ENCODE measurements around the gene MYOF.
"Not testable (repeated sequence)": the region's sequence is repeated elsewhere in the genome, so short reads cannot be mapped to it uniquely, and the experiment has no call there.

MYOF gene

DNA sequence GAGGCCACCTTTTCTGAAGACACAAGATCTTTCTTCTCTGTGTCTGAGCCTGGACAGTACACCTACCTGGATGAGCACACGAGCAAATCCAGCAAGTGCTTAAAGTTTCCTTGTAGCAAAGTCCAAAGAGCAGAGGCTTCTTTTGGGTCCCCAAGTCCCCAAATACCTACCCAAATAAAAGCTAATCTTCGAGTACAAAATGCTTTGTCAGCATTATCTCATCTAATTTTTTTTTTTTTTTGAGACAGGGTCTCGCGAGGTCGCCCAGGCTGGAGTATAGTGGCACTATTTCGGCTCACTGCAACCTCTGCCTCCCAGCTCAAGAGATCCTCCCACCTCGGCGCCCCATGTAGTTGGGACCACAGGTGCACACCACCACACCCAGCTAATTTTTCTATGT is 24.6 kb downstream of the MYOF start:
- DNase-seq (ENCODE audit: low spot score), result no peak

DNA sequence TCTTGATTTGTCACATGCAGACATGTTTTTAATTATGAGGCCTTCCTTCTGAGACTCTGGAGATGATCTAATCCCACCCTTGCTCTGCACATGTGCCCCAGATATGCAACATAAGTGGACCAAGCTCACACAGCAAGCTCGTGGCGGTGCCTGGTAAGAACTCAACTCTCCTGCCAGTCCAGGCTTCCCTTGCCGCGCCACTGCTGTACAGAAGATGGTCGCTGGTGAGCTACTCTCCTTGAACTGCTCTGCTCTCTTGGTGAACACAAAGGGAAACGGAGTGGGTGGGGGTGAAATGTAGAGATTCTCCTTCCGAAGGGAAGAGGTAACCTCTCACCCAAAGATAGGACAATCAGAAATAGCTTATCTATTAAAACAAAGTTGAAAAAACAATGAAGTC is 25.7 kb downstream of the MYOF start:
- no peak for DNase-seq (ENCODE audit: low spot score)

DNA sequence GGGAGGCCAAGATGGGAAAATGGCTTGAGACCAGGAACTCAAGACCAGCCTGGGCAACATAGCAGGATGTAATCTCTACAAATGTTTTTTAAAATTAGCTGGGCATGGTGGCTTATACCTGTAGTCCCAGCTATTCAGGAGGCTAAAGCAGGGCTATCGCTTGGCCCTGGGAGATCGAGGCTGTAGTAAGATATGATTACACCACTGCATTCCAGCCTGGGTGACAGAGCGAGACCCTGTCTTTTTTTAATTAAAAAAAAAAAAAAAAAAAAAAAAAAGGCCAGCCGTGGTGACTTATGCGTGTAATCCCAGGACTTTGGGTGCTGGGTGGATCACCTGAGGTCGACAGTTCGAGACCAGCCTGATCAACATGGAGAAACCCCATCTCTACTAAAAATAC is 27.4 kb downstream of the MYOF start:
- DNase-seq (ENCODE audit: low spot score), result no peak

DNA sequence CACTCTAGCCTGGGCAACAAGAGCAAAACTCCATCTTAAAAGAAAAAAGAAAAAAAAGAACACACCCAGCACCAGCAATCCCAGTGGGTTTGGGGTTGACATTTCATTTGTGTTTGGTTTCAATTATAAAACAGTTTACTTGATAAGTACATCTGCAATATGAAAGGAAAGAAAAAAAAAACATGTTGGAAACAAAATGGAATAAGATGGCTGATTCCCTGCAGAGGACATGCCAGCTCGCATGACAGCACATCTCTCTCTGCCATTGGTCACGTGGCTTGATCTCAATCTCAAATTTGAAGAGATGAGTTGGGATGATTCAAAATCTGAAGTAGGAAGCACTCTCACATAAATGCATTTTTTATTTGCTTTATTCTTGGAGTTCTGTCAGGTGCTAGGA is 28.0 kb downstream of the MYOF start:
- no peak for DNase-seq (ENCODE audit: low spot score)

DNA sequence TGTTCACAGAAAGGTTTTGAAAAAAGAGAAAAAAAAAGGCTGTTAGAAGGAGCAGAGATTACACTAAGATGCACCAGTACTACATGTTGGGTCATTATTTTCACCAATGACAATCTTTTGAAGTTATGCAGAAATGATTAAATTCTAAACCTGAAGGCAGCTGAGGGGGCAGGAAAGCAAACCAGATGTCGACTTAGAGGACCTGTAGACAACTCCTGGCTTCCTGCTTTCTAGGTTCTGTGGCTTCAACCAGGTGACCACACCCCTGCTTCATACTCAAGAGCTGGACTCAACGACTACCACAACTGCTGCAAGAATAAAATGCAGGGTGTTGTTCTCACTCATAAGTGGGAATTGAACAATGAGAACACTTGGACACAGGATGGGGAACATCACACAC is 30.0 kb downstream of the MYOF start:
- DNase-seq (ENCODE audit: low spot score), result no peak

DNA sequence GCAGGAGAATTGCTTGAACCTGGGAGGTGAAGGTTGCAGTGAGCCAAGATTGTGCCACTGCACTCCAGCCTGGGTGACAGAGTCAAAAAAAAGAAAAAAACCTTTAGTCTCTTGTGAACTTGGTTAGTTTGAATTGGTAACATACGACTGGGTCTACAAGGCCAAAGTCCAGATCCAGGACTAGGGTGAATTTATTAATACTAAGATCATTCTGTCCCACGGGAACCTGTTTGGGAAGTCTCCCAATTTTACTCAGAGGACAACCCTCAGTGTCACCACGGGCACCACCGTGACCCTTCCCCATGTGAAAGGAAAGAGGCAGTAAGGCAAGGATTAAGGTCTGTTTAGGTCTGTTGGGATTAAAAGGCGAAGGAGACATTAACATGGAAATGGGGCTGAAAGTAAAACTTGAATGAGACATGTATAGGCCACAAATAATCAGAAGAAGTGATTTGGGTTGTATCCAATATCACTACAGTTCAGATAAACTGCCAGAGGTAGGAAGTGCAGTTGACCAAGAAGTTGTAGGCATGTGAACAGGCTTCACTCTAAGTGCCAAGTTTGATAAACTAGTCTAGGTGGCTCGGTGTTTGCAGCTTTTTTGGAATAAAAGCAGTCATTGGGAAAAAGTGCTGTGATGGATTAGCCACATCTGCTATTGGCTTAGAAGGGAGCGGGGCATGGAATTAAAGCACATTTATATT is 30.7 kb downstream of the MYOF start:
- DNase-seq (ENCODE audit: low spot score), result no peak

DNA sequence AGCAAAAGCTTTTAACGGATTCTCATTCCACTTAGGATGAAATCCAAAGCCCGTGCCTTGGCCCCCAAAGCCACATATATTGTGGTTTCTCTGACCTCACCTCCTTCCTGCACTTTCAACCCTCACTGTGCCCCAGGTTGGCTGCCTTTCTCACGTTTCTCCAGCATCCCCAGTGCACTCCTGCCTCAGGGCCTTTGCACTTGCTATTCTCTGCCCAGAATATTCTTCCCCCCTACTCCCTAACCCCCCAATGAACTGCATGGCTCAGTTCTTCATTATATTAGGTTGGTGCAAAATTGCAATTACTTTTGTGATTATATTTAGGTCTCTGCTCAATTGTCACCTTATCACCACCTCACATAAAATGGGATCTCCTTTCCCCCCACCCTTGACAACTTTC is 34.2 kb downstream of the MYOF start:
- no peak for DNase-seq (ENCODE audit: low spot score)

DNA sequence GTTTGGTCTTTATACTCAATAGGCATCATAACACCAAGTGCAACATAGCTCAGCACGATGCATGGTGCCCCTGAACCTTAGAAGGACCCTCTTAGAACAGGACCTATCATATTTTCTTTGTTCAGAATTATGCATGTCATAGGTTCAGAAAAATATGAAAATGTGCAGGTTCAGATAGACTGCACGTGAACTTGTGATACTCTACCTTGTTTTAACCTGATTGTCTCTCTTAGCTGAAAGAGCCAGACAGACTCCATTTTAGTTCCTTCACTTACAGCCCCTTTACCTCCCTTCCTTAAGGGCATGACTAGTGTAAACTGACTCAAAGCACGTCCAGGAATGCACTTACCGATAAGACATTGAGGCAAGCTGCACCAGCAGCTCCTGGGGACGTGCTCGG is 35.1 kb downstream of the MYOF start:
- no peak for DNase-seq (ENCODE audit: low spot score)

DNA sequence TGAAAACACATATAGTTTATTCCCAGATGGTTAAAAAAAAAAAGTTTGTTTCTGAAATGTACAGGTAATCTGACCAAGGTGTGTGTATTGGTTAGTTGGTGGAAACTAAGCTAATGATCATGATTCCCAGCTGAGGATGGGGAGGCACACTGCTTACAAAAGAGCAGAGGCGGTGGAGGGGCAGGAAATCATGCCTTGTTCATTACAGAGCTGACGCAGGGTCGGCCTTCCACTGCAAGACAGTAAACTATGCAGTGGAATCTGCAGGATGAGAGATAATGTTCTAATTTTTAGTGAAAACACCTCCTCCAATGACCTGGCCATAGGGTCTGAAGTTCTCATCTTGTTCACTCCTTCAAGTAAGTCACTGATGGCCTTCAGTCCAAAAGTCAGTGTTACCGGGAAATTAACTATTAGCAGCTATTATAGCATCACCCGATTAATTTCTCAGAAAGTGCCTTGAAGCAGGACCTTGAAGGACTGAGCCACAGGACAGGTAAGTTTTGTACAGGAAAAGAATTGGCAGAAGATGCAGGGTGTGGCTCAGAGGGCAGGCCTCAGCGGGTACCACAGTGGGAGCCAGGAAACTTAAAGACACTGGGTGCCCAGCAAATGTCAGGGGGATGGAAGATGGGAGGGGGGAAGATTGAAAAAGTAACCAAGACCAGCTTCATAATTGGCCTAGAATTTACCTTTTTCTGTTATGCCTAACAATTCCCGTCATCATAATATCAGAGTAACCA is 36.0 kb downstream of the MYOF start:
- no peak for DNase-seq (ENCODE audit: low spot score)

DNA sequence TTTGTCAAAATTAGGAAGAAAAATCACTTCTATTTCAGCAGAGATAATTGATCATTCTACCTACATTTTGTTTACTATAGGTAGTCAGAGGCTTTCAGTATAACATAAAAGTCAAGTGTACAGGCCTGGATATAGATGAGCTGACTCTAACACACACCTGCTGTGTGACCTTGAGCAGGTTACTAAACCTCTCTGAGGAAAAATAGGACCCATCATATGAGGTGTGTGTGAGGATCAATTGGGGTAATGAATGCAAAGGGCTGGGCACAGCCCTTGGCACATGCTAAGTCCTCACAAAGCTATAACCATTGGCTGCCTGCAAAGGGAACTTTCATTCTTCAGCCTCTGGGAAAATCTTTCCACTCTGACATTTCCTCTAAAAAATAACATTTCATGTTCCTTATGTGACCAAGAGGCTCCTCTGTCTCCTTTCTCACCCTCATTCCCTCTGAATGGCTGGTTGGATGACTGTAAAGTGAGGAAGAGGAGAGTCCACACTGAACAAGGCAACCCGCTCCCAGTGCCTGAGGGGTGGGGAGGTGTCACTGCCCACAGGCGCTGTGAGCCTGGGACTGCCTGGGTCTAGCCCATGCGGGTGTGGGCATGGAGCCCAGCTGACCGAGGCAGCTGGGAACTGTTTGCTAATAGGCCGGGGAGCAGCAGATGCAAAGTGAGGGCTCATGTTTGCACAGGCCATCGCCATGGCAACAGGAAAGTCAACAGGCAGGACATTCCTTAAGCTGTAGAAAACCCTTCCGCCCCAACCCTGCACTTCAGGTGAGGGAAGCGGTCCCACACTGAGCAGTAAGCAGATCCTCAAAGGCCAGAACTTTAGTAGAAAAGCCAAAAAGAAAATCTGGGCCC is 36.8 kb downstream of the MYOF start:
- peak; percentile 88 for DNase-seq (ENCODE audit: low spot score)

DNA sequence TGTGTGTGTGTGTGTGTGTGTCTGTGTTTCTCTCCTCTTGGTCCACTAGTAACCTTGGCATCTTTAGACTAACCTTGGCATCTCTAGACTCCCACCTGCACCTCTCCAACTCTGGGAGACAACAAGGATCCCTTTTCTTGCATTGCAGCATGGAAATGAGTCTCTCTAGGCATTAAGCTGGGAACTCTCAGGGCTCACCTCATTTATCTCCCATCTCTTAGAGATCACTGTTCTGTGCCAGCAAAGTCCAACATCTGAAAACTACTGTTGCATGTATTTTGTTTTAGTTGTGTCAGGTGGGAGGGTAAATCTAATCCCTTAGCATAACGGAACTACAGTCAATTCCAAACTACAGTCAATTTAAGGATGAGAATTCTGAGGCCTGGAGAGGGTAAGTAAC is 38.7 kb downstream of the MYOF start:
- DNase-seq (ENCODE audit: low spot score), result no peak

DNA sequence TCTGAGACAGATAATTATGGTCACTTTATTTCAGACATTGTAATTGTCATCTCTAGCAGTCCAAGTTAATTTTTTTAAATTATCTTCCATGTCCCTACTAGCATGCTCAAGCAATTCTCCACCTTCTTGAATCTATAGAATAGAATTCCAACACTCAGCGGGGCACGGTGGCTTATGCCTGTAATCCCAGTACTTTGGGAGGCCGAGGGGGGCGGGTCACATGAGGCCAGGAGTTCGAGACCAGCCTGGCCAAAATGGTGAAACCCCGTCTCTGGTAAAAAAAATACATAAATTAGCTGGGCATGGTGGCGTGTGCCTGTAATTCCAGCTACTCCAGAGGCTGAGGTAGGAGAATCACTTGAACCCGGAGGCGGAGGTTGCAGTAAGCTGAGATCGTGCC is 39.4 kb downstream of the MYOF start:
- not testable (repeated sequence) for DNase-seq (ENCODE audit: low spot score)

DNA sequence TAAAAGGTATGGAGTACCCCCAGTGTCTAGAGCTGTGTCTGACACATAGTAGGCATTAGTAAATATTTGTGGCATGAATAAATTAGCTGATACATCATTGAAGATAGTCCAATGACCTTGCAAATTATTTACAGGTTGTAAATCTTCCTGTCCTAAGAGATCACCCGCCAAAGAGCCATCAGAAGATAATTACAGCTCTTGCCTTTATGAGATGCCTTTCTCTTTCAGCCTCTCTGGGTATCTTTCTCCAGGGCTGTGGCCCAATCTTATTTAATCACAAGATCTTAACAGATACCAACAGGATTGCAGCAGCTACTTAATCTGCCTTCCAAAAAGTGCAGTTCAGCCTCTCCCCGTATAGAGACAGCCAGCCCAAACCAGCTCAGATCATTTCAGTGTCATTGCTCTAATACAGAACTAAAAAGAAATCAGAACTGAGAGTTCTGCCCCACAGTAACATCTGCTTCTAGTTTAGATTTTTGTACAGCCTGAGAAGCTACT is 41.5 kb downstream of the MYOF start:
- no peak for DNase-seq (ENCODE audit: low spot score)

DNA sequence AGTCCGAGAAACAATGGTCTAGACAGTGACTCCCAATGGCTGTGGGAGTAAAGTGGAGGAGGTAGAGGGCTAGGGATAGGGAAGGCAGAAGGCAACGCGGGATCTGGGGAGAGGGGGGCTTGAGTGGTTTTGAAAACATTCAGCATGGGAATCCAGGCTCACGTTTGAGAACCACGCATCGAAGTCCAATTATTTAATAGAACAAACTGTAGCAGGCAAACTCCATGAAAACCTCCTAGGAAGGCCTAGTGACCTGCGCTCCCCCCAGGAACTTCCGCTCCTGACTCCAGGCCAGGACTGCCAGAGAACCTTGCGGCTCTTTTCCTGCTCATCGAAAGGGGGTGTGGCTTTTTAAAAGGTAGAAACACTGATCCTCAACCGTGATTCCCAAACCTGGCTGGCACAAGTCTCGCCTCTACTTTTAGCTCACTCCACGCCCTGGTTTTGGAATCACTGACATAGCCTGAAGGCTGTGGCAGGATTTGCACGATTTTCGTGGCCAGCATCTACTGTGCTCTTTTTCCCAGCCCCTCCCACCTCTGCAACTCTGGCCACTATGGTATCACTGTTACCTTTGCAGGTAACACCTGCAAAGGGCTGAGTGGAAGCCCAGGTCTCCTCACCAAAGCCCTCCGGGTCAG is 43.4 kb downstream of the MYOF start:
- no peak for DNase-seq (ENCODE audit: low spot score)

DNA sequence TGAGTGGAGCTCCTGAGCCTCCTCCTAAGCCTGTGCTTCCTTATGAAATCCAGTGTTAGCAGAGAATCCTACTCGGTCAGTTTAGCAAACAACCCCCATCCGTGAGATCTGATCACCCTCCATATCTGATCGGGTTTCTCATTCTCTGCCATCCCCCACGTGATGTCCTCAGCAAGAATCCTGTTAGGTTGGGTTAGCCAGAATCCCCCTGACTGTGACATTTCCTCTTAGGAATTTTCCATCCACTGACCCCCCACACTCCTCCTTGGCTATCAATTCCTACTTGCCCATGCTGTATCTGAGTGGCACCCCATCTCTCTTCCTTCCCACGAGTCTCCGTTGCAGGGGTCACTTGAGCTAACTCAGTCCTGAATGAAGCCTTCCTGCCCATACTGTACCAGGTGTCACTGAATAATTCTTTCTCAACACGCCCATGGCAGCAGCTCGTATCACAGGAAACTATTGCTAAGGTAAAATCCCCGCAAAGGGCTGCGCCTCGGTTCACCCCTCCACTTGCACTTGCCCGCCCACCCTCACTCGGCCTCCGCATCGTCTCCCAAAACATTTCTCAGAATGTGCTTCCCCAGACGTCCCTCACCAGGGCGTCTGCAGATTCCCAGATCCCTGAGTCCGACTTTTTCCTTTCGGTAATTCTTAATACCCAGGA is 44.1 kb downstream of the MYOF start:
- DNase-seq (ENCODE audit: low spot score), result no peak

DNA sequence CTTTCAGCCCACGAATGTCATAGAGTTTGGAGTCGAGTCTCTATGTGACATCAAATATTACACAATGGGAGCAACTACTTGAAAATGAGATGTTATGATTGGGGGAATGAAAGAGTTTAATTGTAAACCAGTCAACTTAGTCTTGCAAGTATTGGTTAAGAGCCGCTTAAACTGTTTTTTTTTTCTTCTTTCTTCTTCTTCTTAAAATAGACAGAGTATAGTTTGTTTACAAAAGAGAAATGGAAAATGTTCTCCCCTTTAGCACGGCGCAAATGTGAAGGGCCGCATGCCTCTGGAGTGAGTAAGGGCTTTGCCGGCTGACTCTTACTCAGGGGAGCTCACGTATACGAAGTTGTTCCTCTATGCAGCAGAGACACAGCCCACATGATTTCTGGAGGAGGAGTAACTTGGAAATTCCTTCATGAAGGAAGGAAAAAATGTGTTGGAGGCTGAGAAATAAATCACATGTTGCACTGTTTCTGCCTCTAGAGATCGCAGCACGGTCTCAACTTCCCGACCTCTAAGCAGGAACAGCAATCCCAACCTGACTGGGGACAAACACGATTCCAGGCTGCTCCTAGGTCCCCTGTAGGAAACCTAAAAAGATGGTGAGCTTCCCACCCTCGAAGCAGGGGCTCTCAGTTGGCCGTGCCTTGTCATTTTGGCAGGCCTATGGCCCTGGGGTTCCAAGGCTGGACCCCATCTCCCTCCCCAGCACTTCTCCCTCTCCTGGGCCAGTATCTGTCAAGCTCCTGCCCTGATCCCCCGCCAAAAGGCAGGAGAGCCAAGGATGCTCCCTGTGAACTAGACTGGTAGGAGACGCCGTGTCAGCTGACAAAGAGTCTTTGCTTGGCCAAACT is 44.8 kb downstream of the MYOF start:
- DNase-seq (ENCODE audit: low spot score), result peak; percentile 80

DNA sequence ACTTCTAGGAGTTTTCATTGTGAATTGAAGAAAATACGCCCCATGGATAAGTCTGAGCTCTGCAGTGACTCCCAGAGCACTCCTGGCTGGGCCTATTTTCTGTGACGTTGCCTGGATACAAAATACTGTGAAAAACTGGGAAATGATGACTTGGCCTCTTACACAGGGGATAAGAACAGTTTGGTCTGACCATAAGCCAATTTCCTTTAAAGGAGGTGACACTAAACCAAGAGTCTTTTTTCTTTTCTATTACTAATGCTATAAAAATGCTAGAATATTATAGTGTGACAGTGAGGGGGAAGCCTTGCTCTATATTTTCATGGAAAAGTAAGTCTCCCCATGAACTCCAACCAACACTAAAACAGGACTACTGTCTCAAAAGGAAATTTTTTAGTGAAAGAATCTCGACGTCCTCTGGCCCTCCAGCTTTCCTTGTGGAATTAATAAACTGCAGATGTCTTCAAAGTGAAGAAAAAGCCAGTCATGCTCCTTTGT is 45.5 kb downstream of the MYOF start:
- peak; percentile 74 for DNase-seq (ENCODE audit: low spot score)

DNA sequence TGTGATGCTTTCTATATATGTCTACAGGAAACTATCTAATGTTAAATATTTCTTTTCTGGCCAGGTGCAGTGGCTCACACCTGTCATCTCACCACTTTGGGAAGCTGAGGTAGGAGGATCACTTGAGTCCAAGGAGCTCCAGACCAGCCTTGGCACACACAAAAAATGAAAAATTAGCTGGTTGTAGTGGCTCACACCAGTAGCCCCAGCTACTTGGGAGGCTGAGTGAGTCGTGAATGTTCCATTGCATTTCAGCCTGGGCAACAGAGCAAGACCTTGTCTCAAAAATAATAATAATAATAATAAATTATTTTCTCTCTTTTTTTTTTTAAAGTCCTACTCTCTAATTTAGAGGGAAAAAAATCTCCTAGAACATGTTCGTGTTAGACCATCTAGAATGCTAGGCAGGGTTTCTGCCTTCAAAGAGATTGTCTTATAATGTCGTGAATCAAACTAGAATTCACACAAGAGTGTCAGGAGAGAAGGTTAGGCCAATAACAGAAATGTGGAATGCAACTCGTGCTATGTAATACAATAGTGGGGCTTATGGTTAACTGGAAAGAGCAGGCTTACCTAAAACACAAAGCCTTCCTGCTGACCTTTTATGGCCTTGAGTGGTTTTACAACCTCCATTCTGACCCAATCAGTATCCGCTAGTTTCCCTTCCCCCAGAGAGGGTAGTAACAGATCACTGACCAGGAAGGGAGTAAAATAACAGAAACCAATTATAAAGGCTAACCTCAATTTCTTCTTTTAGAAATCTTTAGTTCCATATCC is 46.3 kb downstream of the MYOF start:
- DNase-seq (ENCODE audit: low spot score), result peak; percentile 28

DNA sequence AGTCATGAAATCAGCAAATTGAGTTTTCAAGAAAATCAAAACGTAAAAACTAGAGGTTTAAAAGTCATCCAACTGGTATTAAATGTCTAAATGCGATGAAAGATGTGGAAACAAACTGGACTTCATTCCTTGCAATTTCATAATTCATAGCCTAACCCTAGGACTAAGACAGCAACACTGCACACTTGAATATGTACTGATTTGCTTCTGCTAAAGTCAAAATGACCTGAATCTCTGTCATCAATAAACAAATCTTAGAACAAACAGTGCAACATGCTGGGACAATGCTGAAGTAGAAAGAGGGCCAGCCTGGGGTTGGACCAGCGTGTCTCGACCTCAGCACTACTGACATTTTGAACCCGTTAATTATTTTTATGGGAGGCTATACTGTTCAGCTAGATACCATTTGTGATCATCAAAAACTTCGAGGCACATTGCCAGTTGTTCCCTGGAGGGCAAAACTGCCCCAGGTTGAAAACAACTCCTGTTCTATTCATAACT is 47.1 kb downstream of the MYOF start:
- no peak for DNase-seq (ENCODE audit: low spot score)

DNA sequence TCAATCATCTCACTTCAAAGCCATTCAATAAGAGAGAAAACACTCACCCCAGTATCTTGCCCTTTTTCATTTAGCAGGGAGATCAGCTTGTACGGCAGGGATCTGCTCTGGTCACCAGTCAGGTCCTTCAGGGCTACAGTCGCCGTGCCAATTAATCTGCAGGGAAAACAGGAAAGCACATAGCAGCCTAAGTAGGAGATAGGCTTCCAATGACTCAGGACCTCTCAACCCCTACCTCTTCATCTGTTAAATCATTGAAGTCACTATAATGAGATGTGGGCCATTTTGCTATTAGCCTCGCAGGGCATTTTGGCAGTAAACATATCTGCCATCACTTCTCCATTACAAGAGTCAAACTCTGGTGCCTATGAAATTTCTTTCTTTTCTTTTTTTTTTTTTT is 50.8 kb downstream of the MYOF start:
- DNase-seq (ENCODE audit: low spot score), result no peak
